WERI-Rb-1 (cell line): ENCODE measurements around the gene NUDT13.

Source experiments
- DNase-seq: peaks from one replicate; pipeline ENCODE4 v3.0.0-alpha.2; 2020
- H3K27ac ChIP-seq: fragments of 250-450 bp; sonication (Bioruptor Pico); 2 replicates; pipeline ENCODE4 v1.5.1; 2020; ENCODE audit warnings: mild to moderate bottlenecking, moderate library complexity
- H3K27me3 ChIP-seq: fragments of 250-450 bp; sonication (Bioruptor Pico); 2 replicates; pipeline ENCODE4 v1.5.1; 2021; ENCODE audit warnings: mild to moderate bottlenecking, low read depth, moderate library complexity; ENCODE audit not compliant: insufficient read depth, severe bottlenecking
- H3K36me3 ChIP-seq: fragments of 250-450 bp; sonication (Bioruptor Pico); 2 replicates; pipeline ENCODE4 v1.5.1; 2020; ENCODE audit warnings: mild to moderate bottlenecking, moderate library complexity
- H3K4me3 ChIP-seq: 2 replicates; pipeline ENCODE4 v1.5.1; 2011; ENCODE audit warnings: low read depth, mild to moderate bottlenecking, control low read depth, low read length
- H3K9me3 ChIP-seq: fragments of 250-450 bp; sonication (Bioruptor Pico); 2 replicates; pipeline ENCODE4 v1.5.1; 2021; ENCODE audit warnings: mild to moderate bottlenecking, moderate library complexity; ENCODE audit not compliant: severe bottlenecking
- TF ChIP-seq, protein P1 (sequence below): IDR thresholded peaks from 2 replicates; pipeline ENCODE4 v1.5.1; 2011; ENCODE audit warnings: low read depth, mild to moderate bottlenecking, control low read depth, inconsistent platforms, low read length

NUDT13 gene

GRCh38 chr10:73161079-73161478 is 50.8 kb downstream of the NUDT13 start:
- H3K9me3 ChIP-seq, result no peaks in the 10 kb centered on the region
- no peak for DNase-seq
- H3K27me3 ChIP-seq, result no peaks in the 10 kb centered on the region
- no peak overlapping the region for H3K4me3 ChIP-seq
- TF ChIP-seq, protein P1, sequence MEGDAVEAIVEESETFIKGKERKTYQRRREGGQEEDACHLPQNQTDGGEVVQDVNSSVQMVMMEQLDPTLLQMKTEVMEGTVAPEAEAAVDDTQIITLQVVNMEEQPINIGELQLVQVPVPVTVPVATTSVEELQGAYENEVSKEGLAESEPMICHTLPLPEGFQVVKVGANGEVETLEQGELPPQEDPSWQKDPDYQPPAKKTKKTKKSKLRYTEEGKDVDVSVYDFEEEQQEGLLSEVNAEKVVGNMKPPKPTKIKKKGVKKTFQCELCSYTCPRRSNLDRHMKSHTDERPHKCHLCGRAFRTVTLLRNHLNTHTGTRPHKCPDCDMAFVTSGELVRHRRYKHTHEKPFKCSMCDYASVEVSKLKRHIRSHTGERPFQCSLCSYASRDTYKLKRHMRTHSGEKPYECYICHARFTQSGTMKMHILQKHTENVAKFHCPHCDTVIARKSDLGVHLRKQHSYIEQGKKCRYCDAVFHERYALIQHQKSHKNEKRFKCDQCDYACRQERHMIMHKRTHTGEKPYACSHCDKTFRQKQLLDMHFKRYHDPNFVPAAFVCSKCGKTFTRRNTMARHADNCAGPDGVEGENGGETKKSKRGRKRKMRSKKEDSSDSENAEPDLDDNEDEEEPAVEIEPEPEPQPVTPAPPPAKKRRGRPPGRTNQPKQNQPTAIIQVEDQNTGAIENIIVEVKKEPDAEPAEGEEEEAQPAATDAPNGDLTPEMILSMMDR, result no peak
- peaks cover 50% of the 10 kb centered on the region for H3K36me3 ChIP-seq
- H3K27ac ChIP-seq, result no peak overlapping the region

- H3K36me3 ChIP-seq, result peaks cover 50% of the 10 kb centered on the region
- H3K4me3 ChIP-seq, result no peak overlapping the region
- no peaks in the 10 kb centered on the region for H3K9me3 ChIP-seq
- DNase-seq, result no peak
- TF ChIP-seq, protein P1, result no peak
- H3K27me3 ChIP-seq, result no peaks in the 10 kb centered on the region
- no peak overlapping the region for H3K27ac ChIP-seq
These were observed 51.4 kb downstream of the NUDT13 start for GRCh38 chr10:73161662-73162061.

DNA sequence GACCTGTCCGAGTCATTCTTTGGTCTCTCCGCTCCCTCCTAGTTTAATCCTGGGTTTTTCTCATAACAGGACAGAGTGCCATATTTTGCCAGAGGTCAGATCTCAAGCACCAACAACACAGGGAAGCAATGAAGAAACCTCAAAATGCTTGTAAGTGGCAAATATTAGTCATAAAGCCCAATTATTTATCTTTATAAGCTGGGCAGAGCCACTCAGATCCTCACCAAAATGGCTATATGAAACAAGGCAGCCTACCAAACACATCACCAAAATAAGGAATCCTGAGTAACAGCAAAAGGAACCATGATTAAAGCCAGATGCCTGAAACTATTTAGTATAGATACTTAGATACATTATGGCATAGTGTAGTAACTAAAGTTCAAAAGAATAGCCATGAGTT is 52.8 kb downstream of the NUDT13 start:
- Histone ChIP-seq H3K27ac (no peak overlapping the region), H3K9me3 (no peaks in the 10 kb centered on the region), H3K36me3 (peaks cover 48% of the 10 kb centered on the region), H3K27me3 (no peaks in the 10 kb centered on the region), H3K4me3 (no peak overlapping the region)
- no peak for DNase-seq
- TF ChIP-seq, protein P1, result no peak

GRCh38 chr10:73166972-73167371 is 56.7 kb downstream of the NUDT13 start:
- TF ChIP-seq, protein P1, result no peak
- H3K9me3 ChIP-seq, result no peaks in the 10 kb centered on the region
- H3K27ac ChIP-seq, result no peak overlapping the region

DNA sequence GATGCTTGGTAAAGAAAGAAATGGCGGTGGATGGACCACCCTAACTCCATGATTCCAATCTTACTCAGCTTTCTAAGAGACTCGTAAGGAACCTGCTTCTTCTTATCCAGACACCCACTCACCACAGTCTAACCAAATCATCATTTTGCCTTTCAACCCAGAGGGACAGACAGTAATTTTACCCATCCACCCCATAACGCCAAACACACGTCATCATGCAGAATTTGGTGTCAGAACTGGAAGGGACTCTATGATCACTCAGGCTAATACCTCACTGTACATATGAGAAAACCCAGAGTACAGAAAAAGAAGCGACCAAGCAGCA is 57.2 kb downstream of the NUDT13 start:
- Histone ChIP-seq H3K9me3 (no peaks in the 10 kb centered on the region), H3K27ac (peak overlapping the region; percentile 83), H3K27me3 (no peaks in the 10 kb centered on the region), H3K4me3 (peak overlapping the region; percentile 82), H3K36me3 (peaks cover 33% of the 10 kb centered on the region)
- no peak for DNase-seq
- TF ChIP-seq, protein P1, result no peak

More at GRCh38 chr10:73166972-73167371, 56.7 kb downstream of the NUDT13 start:
- H3K4me3 ChIP-seq, result peak overlapping the region; percentile 82
- H3K36me3 ChIP-seq, result peaks cover 38% of the 10 kb centered on the region
- H3K27me3 ChIP-seq, result no peaks in the 10 kb centered on the region
- DNase-seq, result no peak

- Histone ChIP-seq H3K27ac (peak within 1 kb of the TSS; percentile 83), H3K36me3 (peaks cover 28% of the 10 kb centered on the region), H3K9me3 (no peaks in the 10 kb centered on the region), H3K27me3 (no peaks in the 10 kb centered on the region), H3K4me3 (peak within 1 kb of the TSS; percentile 82)
- peak; percentile 95 for DNase-seq
- TF ChIP-seq, protein P1, result peak; percentile 31; the same call in 1 of the 2 replicates
These were observed 57.7 kb downstream of the NUDT13 start, which contains the start of the genes ECD and FAM149B1 for GRCh38 chr10:73167783-73168464. ECD (minus strand) TSS chr10:73168008; CDS start chr10:73163937, 4,071 bp downstream. FAM149B1 (plus strand) TSS chr10:73168119; CDS start chr10:73168340, 221 bp downstream.
